ENCODE data around the gene CDKN2C. TPM values are rescaled to one million over a fixed set of nuclear protein-coding genes. Genes with fewer than 3 reads are reported as not detected.

Gene CDKN2C
- total and polyA plus RNA-seq, 12 donors = 8.0 to 46.0 (median 24.3) TPM

DNA sequence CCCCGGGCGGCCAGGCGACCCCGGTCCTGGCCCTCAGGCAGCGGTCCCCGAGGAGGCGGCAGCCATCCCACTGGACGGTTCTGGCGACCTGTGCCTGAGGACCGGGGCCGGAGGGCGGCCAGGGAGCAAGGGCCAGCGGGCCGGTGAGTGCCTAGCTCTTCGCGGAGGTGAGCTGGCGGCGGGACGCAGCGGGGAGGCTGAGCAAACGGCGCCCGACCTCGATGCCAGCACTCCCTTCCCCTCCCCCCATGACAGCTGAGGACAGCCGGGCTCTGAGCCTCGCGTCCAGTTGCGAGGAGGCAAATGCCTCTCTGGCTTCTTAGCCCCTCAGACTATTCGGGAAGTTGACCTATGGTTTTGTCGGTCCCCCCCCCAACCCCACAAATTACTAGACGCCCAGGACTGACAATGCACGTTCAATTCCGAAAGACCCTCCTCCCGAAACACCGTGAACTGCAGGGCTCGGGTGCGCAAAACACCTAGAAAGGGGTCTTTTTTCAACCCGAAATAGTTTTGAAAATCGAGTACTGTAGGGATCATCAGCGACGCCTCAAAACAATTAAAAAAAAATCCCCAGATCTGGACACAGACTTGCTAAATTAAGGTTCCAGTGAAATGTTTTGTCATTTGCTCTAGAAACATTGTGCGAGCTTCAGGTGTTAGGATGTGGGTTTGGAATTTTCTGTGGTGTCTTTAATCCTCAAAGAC is 8.3 kb downstream of the CDKN2C start:
- no peaks in the 10 kb centered on the region for H3K36me3 ChIP-seq (replicated peaks in 1 of 2)
- peaks cover 4 to 27% of the 10 kb centered on the region in 2 donors for H3K4me1 ChIP-seq (replicated peaks in 1 of 2)
- WGBS, 4 donors = 4% methylated on average over 14 to 42 of the region's 42 CpGs
- intact Hi-C loops (cut with DNase I) = no loop called here
- H3K27me3 ChIP-seq = no peaks in the 10 kb centered on the region
- TF ChIP-seq POLR2A (IDR thresholded peaks at IDR 0.05) = peak; percentile 36 to 80
- TF ChIP-seq, protein P1, sequence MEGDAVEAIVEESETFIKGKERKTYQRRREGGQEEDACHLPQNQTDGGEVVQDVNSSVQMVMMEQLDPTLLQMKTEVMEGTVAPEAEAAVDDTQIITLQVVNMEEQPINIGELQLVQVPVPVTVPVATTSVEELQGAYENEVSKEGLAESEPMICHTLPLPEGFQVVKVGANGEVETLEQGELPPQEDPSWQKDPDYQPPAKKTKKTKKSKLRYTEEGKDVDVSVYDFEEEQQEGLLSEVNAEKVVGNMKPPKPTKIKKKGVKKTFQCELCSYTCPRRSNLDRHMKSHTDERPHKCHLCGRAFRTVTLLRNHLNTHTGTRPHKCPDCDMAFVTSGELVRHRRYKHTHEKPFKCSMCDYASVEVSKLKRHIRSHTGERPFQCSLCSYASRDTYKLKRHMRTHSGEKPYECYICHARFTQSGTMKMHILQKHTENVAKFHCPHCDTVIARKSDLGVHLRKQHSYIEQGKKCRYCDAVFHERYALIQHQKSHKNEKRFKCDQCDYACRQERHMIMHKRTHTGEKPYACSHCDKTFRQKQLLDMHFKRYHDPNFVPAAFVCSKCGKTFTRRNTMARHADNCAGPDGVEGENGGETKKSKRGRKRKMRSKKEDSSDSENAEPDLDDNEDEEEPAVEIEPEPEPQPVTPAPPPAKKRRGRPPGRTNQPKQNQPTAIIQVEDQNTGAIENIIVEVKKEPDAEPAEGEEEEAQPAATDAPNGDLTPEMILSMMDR (IDR thresholded peaks at IDR 0.05) = no peak
- H3K9me3 ChIP-seq (replicated peaks in 1 of 3) = no peaks in the 10 kb centered on the region
- peak; percentile 79 to 88 (median 84) for DNase-seq
- peak overlapping the region; percentile 32 to 88 (median 63) for H3K4me3 ChIP-seq
- H3K27ac ChIP-seq = peak overlapping the region; percentile 89 to 100 (median 98)

DNA sequence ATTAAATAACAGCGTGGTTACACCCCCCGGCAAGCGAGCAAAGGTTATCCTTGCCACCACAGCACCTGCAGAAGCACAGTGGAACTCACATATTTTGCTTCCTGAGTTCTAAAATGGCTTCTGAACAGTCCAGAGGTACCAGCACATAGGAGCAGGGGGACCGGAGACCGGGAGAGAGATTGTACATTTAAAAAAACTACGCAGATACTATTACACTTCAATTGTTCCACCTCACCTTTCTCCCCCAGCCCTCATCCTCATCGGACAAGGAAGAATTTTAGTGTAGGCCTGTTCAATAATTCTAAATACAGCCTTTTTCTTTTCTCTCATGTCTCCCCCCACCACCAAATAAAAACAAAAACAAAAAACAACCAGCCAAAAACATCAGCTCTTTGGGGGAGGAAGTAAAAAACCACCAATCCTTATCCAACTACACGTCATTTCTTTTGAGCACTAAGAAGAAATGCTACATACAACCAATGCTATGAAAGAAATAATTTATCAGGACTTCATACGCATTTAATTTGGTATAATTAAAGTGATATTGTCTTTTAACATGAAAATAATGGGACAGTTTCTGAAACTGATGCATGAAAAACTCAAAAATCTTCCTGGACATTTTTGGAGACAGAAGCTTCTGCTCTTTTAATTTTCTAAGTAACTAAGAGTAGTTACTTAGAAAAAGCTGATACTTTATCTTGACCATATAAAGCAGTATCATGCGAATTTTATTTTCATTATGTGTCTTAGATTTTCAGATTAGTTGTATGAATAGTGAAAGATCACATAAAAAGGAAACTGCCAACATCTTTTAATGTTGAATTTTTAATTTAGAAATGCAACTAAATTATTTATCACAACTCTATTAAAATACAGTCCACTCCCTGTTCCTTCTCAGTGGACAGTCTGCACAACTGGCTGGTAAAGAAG is 9.1 kb downstream of the CDKN2C start:
- H3K27ac ChIP-seq = peak overlapping the region; percentile 89 to 100 (median 98)
- no peaks in the 10 kb centered on the region for H3K36me3 ChIP-seq (replicated peaks in 1 of 2)
- no peaks in the 10 kb centered on the region for H3K9me3 ChIP-seq (replicated peaks in 1 of 3)
- intact Hi-C loops (cut with DNase I) = no loop called here
- H3K4me3 ChIP-seq = peak overlapping the region in 3 of 4 donors; percentile 53 to 88 (median 73)
- peaks cover 4 to 31% of the 10 kb centered on the region in 2 donors for H3K4me1 ChIP-seq (replicated peaks in 1 of 2)
- no peaks in the 10 kb centered on the region for H3K27me3 ChIP-seq
- WGBS, 4 donors = 15 to 24% (median 19%) methylated on average over 10 of the region's 10 CpGs
- DNase-seq = peak in 6 of 7 donors; percentile 16 to 32 (median 28)
- TF ChIP-seq POLR2A (IDR thresholded peaks at IDR 0.05) = peak in 1 of 2 donors; percentile 20
- TF ChIP-seq, protein P1 (IDR thresholded peaks at IDR 0.05) = no peak

DNA sequence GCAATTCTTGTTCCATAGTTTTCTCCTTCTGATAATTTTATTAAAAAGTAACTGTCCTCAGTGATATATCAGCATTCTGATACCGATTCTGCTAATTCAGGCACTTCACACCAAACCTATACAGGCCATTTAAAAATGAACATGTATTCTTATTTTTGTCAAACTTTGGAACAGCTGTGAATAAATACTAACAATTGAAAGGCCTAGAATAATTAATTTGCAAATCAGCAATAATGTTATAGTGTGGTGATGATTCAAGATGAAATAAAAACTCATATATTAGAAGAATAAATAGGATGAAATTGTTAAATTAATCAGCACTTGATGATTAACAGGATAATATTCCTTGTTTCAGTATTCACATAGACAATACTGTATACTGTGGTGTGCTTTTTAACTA is 9.9 kb downstream of the CDKN2C start:
- no peaks in the 10 kb centered on the region for H3K36me3 ChIP-seq (replicated peaks in 1 of 2)
- intact Hi-C loops (cut with DNase I) = no loop called here
- no peak for DNase-seq
- H3K4me3 ChIP-seq = peak overlapping the region in 1 of 4 donors; percentile 88
- peak overlapping the region in 4 of 5 donors; percentile 32 to 100 (median 94) for H3K27ac ChIP-seq
- H3K27me3 ChIP-seq = no peaks in the 10 kb centered on the region
- H3K4me1 ChIP-seq (replicated peaks in 1 of 2) = peaks cover 4 to 32% of the 10 kb centered on the region in 2 donors
- H3K9me3 ChIP-seq (replicated peaks in 1 of 3) = no peaks in the 10 kb centered on the region
- 48 to 64% (median 57%) methylated on average over 1 of the region's 1 CpG for WGBS, 4 donors
- TF ChIP-seq, protein P1 (IDR thresholded peaks at IDR 0.05) = no peak
- TF ChIP-seq POLR2A (IDR thresholded peaks at IDR 0.05) = no peak

DNA sequence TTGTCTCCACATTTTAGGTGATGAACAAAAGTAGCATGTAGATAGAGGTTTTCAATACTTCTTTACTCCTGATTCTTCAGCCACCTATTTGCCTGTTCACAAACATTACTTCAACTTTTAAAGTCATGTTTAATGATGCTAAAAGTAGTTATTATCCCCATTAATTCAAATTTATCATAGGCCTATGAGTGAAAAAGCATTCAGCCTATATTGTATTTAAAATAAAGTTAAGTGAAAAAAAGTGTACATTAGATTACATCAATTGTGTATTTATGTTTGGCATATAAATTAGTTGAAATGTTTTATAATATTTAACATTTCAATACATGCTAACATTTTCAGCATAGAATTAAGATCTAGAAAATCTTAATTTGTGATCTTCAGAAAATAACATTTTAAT is 10.5 kb downstream of the CDKN2C start:
- H3K4me3 ChIP-seq = no peak overlapping the region

More for the DNA sequence above, 10.5 kb downstream of the CDKN2C start:
- no peaks in the 10 kb centered on the region for H3K36me3 ChIP-seq (replicated peaks in 1 of 2)
- TF ChIP-seq, protein P1 (IDR thresholded peaks at IDR 0.05) = no peak
- TF ChIP-seq POLR2A (IDR thresholded peaks at IDR 0.05) = no peak
- H3K4me1 ChIP-seq (replicated peaks in 1 of 2) = peaks cover 4 to 28% of the 10 kb centered on the region in 2 donors
- no peaks in the 10 kb centered on the region for H3K9me3 ChIP-seq (replicated peaks in 1 of 3)
- H3K27ac ChIP-seq = peak overlapping the region in 3 of 5 donors; percentile 32 to 100 (median 98)
- DNase-seq = no peak
- intact Hi-C loops (cut with DNase I) = no loop called here
- no peaks in the 10 kb centered on the region for H3K27me3 ChIP-seq

All from adrenal gland (tissue), 12 donors.